Osteoblast (primary cell): Measurements from ENCODE around the gene YPEL2. TPM values are rescaled to one million over a fixed set of nuclear protein-coding genes. Genes with fewer than 3 reads are reported as not detected.
"Not testable (repeated sequence)": the region's sequence is repeated elsewhere in the genome, so short reads cannot be mapped to it uniquely, and the experiment has no call there.

Experiments
- DNase-seq: peaks from one replicate; pipeline ENCODE4 v3.0.0; 2011; ENCODE audit warnings: low spot score, mixed read lengths; ENCODE audit not compliant: insufficient read length; ENCODE audit errors: missing footprints
- H2AFZ ChIP-seq: 2 replicates; pipeline ENCODE4 v1.6.0; 2011; ENCODE audit warnings: mild to moderate bottlenecking, low read length
- H3K27ac ChIP-seq: 2 replicates; pipeline ENCODE4 v1.5.1; 2011; ENCODE audit warnings: mild to moderate bottlenecking, low read depth, low read length, moderate library complexity
- H3K27me3 ChIP-seq: 2 replicates; pipeline ENCODE4 v1.6.0; 2012; ENCODE audit warnings: mild to moderate bottlenecking, control low read depth, inconsistent platforms, low read length, moderate library complexity; ENCODE audit not compliant: insufficient read depth
- H3K36me3 ChIP-seq: 2 replicates; pipeline ENCODE4 v1.5.1; 2011; ENCODE audit warnings: mild to moderate bottlenecking, low read length, control low read depth, moderate library complexity; ENCODE audit not compliant: insufficient read depth
- H3K4me1 ChIP-seq: 2 replicates; pipeline ENCODE4 v1.5.1; 2011; ENCODE audit warnings: mild to moderate bottlenecking, low read length, control low read depth, moderate library complexity; ENCODE audit not compliant: insufficient read depth
- H3K4me2 ChIP-seq: 2 replicates; pipeline ENCODE4 v1.6.0; 2011; ENCODE audit warnings: mild to moderate bottlenecking, low read length; ENCODE audit not compliant: insufficient read depth
- H3K4me3 ChIP-seq: fragments of 200-600 bp; sonication (generic); 3 replicates; pipeline ENCODE4 v1.5.1; 2012; ENCODE audit warnings: mild to moderate bottlenecking, low read length, inconsistent platforms; ENCODE audit not compliant: insufficient read depth
- H3K79me2 ChIP-seq: 2 replicates; pipeline ENCODE4 v1.6.0; 2012; ENCODE audit warnings: mild to moderate bottlenecking, low read length, control low read depth, inconsistent platforms; ENCODE audit not compliant: insufficient read depth
- H3K9me3 ChIP-seq: 2 replicates; pipeline ENCODE4 v1.5.1; 2011; ENCODE audit warnings: low read depth, low read length, control low read depth
- H4K20me1 ChIP-seq: 2 replicates; pipeline ENCODE4 v1.6.0; 2012; ENCODE audit warnings: mild to moderate bottlenecking, low read length, control low read depth; ENCODE audit not compliant: insufficient read depth
- total RNA-seq: library from RNA; depleted of rRNA; stranded (reverse); fragments of >200 nt; gene quantifications from 2 replicates; pipeline ENCODE4 v1.2.3, GENCODE V29; 2012
- TF ChIP-seq, protein P1 (sequence below): IDR thresholded peaks from 2 replicates; pipeline ENCODE4 v1.5.1; 2011; ENCODE audit warnings: mild to moderate bottlenecking, low read depth, low read length, moderate library complexity; ENCODE audit errors: extremely low read depth

Gene YPEL2
- total RNA-seq, 1 donor = 24.2 TPM

DNA sequence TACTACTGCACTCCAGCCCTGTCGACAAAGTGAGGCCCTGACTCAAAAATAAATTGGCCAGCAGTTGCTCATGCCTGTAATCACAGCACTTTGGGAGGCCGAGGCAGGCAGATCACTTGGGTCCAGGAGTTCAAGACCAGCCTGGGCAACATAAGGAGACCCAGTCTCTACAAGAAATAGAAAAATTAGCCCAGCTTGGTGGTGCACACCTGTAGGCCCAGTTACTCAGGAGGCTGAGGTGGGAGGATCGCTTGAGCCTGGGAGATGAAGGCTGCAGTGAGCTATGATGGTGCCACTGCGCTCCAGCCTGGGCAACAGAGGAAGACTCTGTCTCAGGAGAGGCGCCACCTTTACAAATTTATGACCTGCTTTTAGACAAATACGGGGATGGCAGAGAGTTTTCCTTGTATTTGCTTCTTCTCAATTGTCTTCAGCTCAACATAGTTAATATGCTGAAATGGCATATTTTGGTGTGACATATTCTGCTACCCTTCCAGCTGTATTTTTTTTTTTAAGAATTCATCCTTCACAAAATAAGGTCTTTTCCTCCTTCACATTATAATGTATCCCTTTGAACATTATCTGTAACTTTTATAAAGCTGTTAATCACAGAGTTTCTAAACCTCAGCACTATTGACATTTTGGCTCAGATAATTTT, 21.1 kb upstream of the YPEL2 start:
- DNase-seq = no peak
- Histone ChIP-seq H3K4me3 (no peak overlapping the region), H3K4me1 (no peaks in the 10 kb centered on the region), H3K36me3 (no peaks in the 10 kb centered on the region), H3K79me2 (no peaks in the 10 kb centered on the region), H3K27me3 (no peaks in the 10 kb centered on the region), H3K4me2 (no peak overlapping the region), H2AFZ (peak overlapping the region; percentile 62), H3K27ac (no peak overlapping the region), H3K9me3 (no peaks in the 10 kb centered on the region), H4K20me1 (no peaks in the 10 kb centered on the region)
- TF ChIP-seq, protein P1, sequence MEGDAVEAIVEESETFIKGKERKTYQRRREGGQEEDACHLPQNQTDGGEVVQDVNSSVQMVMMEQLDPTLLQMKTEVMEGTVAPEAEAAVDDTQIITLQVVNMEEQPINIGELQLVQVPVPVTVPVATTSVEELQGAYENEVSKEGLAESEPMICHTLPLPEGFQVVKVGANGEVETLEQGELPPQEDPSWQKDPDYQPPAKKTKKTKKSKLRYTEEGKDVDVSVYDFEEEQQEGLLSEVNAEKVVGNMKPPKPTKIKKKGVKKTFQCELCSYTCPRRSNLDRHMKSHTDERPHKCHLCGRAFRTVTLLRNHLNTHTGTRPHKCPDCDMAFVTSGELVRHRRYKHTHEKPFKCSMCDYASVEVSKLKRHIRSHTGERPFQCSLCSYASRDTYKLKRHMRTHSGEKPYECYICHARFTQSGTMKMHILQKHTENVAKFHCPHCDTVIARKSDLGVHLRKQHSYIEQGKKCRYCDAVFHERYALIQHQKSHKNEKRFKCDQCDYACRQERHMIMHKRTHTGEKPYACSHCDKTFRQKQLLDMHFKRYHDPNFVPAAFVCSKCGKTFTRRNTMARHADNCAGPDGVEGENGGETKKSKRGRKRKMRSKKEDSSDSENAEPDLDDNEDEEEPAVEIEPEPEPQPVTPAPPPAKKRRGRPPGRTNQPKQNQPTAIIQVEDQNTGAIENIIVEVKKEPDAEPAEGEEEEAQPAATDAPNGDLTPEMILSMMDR = no peak

GRCh38 chr17:59311051-59311468, 20.4 kb upstream of the YPEL2 start:
- no peaks in the 10 kb centered on the region for H4K20me1 ChIP-seq
- DNase-seq = peak; percentile 63
- no peaks in the 10 kb centered on the region for H3K9me3 ChIP-seq
- H3K27ac ChIP-seq = no peak overlapping the region
- H3K4me1 ChIP-seq = no peaks in the 10 kb centered on the region
- no peaks in the 10 kb centered on the region for H3K36me3 ChIP-seq
- H2AFZ ChIP-seq = peak overlapping the region; percentile 62
- TF ChIP-seq, protein P1 = peak; percentile 78
- H3K27me3 ChIP-seq = no peaks in the 10 kb centered on the region
- no peaks in the 10 kb centered on the region for H3K79me2 ChIP-seq
- no peak overlapping the region for H3K4me2 ChIP-seq
- H3K4me3 ChIP-seq = no peak overlapping the region

DNA sequence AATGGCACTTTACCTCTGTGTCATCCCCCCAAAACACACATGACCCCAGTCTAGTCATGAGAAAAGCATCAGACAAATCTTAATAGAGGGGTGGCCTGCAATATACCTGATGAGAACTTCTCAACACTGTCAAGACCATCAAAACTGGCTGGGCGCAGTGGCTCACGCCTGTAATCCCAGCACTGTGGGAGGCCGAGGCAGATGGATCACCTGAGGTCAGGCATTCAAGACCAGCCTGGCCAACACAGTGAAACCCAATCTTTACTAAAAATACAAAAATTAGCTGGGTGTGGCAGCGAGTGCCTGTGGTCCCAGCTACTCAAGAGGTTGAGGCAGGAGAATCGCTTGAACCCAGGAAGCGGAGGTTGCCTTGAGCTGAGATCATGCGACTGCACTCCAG, 19.9 kb upstream of the YPEL2 start:
- H3K27ac ChIP-seq = not testable (repeated sequence)

DNA sequence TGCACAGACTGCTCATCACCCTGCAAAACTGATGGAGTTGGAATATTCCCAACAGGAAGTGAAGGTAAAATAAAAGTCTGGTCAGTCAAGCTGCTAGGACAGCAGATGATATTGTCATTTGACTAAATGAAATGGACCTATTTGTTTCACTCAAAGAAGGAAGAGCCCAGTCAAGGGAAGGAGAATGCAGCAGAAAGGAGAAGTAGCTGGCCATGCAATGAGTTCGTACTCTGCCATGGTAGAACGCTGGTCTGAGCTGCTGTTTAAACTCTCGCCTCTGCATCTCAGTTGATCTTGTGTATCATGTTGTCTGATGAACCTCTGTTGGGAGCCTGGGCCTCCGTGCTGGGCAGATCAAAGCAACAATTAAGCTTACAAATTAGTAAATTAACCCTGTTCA, 15.6 kb upstream of the YPEL2 start:
- Histone ChIP-seq H3K4me1 (no peaks in the 10 kb centered on the region), H2AFZ (no peak overlapping the region), H3K4me3 (no peak overlapping the region), H3K27me3 (no peaks in the 10 kb centered on the region), H3K27ac (no peak overlapping the region), H3K4me2 (no peak overlapping the region), H3K9me3 (no peaks in the 10 kb centered on the region), H4K20me1 (no peaks in the 10 kb centered on the region), H3K36me3 (no peaks in the 10 kb centered on the region), H3K79me2 (no peaks in the 10 kb centered on the region)
- TF ChIP-seq, protein P1 = no peak
- DNase-seq = no peak

More for the DNA sequence above, 19.9 kb upstream of the YPEL2 start:
- H3K4me2 ChIP-seq, H3K36me3 ChIP-seq, H3K27me3 ChIP-seq, H3K4me3 ChIP-seq, H2AFZ ChIP-seq, H3K4me1 ChIP-seq, H3K9me3 ChIP-seq, H3K79me2 ChIP-seq, H4K20me1 ChIP-seq, DNase-seq: not testable (repeated sequence)
